GM21423 (cell line): ENCODE data around the gene FAM83G.
"Not testable (repeated sequence)": the region's sequence is repeated elsewhere in the genome, so short reads cannot be mapped to it uniquely, and the experiment has no call there.

ENCODE experiments used
- ATAC-seq: cut with Tn5 transposase; IDR thresholded peaks from one replicate; pipeline ENCODE4 v1.9.1; 2021; ENCODE audit warnings: mild to moderate bottlenecking, moderate library complexity; ENCODE audit not compliant: unreplicated experiment

The FAM83G gene

DNA sequence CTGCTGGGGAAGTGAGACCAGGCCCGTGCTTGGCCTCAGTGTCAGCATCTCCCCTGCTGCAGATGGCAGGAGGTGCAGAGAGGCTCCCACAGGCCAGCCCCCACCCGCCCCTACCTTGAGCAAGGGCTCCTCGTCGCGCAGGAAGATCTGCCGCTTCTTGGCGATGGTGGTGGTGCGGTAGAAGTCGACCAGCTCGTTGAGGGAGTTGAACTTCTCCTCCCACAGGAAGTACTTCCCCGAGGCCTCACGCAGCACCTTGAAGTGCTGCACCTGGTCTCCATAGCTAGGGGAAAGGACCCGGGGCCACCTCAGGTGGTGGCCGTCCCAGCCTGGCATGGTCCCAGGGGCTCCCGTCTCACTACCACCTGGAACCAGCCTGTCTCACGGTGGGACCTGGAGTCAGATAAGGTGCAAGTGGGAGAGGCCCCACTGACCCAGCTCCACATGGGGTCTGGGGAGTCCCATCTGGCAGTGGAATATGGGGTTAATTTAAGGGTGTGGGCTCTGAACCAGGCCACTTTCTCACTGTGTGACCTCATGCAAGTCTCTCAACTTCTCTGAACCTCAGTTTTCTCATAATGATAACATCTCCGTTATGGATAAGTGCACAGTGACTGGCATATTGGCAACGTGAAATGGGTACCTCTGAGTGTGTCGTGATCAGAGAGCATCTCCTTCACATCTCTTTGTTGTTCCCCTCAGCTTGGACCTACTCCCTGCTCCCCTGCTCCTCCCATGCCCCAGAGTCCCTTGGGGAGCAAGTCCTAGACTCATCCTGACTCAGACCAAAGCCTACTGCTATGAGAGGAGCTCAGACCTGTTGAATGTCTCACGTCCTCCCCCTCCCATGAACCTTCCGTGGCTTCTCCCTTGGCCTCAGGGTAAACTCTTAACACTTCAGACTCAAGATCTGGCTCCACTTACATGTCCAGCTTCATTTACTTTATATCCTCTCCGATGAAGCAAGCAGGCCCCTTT is 19.8 kb upstream of the FAM83G start:
- no peak for ATAC-seq

DNA sequence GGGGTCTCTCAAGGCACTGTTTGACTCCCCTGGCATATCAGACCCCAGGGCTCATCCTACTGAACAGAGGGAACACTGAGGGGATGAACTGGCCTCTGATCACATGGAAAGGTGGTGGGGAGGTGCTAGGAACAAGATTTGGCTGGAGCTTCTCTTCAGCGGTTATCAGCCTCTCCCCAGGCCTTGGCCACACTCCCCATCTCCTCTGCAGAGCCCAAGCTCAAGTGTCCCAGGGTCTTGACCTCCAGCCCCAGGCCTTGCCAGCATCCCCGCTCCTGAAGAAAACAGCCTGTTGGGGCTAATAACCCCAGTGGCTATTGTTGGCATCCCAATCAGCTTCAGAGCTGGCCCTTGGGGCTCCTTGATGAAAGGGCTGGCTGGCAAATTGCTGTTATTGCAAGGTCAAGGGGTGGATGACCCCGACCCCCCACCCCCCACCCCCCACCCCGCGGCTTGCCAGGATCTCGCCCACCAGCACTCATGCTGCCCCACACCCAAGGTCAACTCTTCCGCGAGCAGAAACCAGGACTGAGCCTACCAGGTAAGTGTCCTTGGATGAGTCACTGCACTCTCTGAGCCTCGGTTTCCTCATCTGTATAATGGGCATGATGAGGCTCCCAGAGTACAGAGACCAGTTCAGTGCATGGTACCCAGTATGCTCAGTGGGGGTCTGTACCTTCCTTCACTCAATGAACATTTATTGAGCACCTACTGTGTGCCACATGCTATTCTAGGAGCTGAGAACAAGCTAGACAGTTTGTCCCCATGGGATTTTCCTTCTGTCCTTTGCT is 18.8 kb upstream of the FAM83G start:
- no peak for ATAC-seq

DNA sequence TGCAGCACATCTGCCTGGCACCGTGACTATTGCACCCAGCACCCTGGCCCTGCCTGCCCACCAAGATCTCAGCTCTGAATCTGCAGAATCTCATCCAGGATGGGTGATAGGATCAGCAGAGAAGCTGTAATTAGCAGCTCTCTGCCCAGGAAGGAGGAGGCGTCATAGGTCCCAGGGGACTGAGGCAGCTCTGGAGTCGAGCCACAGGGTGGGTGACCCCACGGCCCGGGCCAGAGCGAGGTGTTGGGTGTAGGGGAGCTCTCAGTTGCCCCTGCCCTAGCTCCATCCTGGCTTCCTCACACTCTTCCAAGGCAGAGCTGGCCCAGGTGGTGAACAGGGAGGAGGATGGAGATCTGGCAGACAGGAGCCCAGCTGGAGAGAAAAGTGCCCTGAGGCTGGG is 18.2 kb upstream of the FAM83G start:
- ATAC-seq, result no peak

DNA sequence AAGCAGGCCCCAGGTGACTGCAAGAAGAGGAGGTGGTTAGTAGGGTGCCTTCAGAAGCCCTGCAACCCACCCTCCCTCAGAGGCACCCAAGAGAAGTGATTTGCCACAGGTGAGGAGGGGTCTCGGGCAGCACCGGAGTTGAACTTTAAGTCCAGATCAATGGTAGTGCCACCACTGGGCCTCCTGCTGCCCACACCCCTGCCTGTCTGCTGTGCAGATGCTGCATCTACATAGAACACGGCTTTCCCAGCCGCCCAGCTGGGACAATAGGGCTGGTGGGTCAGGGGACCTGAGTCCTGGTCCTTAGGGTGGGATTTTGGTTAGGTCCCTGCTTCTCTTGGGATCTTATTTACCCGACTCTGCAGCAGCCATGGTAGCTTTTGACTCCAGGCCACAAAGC is 17.6 kb upstream of the FAM83G start:
- ATAC-seq, result no peak

DNA sequence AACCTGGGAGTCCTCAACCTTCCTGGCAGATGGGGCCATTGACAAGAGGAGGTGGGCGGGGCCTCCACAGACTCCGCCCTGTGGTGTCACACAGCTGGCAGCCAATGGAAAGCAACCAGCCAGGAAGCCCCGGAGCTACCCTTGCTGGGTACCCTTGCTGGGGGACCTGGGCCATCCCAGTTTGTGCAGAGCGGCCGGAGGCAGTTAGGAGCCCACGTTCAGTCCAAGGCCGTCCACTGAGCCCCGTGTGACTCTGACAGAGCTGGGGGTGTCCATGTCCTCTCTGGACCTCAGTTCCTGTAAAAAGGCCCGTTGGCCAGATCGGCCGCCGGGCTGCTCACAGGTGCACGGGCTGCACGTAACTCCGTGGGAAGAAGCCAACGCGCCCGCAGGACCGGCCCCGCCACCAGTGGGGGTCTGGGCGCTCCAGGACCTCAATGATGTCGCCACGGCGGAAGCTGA is 17.1 kb upstream of the FAM83G start:
- ATAC-seq, result no peak

DNA sequence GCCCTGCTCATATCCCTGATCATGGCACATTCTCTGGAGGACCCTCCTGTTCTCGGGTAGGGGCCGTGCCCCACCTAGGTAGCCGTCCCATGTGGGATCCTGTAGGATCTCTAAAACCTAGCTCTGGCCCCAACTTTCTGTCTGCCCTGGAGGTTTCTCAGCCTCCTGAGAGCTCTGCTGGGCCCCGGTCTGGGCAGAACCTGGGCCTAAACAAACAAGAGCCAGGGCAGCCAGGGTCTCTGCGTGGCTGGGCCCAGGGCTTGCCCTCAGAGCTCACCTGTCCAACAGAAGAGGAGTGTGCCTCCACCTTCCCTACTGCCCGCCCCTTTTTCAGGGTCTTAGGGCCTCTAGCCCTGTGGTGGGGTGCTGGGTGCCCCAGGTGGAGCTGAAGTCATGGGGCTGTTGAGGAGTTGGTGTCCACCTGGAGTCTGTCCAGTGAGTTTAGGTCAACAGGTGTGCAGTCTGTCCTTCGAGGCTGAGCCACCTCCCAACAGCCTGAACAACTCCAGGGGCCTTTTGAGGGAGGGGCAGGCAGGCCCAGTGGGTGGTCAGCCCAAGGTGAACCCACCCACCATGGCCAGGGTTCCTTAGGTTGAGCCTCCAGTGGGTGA is 16.6 kb upstream of the FAM83G start:
- not testable (repeated sequence) for ATAC-seq

DNA sequence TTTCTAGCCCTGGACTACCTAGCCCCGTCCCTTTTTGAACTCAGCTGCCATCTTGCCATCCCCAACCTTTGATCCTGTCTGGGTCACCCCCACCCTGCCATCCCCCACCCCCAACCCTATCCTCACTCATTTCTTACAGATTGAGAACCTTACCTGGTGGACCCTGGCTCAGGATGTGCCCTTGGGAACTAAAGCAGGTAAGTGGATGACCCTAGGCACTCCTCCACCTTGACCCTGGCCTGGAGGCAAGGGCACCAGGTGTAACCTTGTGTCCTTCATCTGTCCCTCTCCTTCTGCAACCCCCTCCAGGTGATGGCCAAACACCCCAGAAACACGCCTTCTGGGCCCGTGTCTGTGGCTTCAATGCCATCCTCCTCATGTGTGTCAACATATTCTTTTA is 15.5 kb upstream of the FAM83G start:
- ATAC-seq, result no peak

DNA sequence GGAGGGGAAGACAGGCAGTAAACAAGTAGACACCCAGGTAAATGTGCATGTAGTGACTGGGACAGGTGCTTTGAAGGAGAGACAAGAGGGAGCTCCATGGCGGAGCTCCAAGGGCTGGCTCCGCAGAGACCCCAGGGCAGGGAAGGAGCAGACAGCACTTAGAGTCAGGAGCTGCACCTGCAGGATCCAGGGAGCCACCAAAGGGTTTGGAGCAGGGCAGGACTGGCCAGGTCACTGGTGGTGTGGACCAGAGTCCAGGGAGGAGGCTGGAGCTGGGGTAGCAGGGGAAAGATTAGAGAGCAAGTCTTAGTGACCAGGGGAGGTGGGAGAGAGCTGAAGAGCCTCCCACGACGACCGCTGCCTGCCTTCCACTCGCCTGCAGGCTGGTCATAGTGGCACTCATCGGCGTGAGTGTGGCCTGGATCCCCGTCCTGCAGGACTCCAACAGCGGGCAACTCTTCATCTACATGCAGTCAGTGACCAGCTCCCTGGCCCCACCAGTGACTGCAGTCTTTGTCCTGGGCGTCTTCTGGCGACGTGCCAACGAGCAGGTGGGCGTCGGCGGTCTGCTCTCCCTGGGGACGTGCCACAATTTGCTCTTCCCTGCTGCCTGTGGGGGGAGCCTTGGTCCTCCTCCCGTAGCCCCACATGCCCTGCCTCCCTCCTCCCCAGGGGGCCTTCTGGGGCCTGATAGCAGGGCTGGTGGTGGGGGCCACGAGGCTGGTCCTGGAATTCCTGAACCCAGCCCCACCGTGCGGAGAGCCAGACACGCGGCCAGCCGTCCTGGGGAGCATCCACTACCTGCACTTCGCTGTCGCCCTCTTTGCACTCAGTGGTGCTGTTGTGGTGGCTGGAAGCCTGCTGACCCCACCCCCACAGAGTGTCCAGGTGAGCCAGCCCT is 14.7 kb upstream of the FAM83G start:
- ATAC-seq, result no peak

DNA sequence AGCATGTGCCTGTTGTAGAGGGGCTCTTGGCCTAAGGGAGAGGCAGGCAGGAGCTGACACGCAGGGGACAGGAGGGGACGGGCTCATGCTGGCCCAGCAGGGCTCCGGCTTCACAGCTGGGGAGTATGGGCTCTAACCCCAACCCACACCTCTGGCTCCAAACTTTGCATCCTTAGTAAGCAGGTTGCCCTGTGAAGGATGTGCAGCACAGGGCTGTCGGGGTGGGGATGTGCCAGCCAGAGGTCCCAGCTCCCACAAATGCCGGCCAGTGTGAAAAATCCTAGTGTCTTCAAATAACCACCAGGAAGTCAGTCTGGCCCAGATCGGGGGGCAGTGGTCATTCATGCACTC is 14.0 kb upstream of the FAM83G start:
- ATAC-seq, result no peak

DNA sequence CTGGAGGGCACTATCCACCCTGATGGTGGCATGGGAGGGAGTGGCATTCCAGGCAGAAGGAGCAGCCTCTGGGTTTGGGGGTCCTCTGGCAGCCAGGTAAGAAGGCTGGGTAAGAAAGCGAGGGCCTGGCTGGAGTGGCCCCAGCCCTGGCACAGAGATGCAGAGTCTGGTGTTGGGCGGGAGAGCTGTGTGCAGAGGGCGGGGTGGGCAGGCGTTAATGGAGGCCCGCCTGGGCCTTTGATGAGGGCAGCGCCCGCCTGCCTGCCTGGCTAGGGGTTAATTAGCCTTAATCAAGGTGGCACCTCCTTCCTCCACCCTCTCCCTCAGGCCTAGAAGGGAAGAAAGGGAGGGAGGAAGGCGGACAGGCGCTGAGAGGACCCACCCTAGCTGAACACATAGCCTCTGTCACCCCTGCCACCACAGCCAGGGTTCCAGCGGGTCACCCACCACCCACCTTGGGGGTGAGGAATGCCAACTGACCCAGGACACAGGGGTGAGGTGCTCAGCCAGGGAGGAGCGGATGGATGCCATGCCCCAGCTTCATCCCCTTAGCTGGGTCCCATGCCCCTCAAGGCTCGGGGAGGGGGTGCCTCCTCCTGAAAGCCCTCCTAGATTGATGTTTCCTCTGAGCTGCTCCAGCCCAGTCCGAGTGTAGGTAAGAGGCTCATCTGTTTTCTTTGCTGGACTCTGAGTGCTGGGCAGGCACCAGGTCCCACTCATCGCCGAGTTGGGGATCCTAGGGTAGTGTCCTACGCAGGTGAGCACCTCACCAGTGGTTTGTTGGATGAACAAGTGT is 13.4 kb upstream of the FAM83G start:
- no peak for ATAC-seq

DNA sequence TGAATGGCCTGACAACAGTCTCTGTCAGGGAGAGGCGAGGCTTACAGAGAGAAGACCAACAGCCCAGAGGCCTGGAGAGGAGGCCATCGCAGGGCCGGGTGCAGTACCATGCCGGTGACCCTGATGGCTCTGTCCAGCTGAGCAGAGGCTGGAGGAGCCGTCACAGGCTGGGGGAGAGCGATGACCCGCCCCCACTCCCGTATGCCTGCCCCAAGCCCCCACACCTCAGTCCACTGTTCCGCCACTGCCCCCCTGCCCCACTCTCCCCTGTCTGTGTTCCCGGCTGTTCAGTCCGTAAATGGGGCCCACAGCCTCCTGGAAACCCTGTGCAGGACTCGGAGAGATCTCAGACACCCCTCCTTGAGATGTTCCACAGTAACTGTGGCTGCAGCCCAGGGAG is 12.8 kb upstream of the FAM83G start:
- no peak for ATAC-seq

DNA sequence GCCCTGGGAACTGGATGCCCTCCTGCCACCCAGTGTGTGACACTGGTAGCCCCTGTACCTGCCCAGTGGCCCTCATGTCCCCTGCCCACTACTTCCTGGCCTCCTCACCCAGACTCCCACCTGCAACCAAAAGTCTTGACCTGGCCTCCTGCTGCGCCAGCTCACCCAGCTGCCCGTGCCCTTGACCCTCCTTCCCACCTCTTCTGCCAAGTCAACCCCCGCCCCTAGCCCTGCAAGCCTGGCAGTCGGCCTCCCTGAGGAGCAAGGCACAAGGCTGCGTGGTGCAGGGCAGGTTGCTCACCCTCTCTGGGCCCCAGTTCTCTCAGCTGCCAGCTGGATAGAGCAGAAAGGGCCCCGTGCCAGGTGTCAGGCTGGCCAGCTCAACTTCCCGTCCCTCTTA is 12.3 kb upstream of the FAM83G start:
- ATAC-seq, result no peak

DNA sequence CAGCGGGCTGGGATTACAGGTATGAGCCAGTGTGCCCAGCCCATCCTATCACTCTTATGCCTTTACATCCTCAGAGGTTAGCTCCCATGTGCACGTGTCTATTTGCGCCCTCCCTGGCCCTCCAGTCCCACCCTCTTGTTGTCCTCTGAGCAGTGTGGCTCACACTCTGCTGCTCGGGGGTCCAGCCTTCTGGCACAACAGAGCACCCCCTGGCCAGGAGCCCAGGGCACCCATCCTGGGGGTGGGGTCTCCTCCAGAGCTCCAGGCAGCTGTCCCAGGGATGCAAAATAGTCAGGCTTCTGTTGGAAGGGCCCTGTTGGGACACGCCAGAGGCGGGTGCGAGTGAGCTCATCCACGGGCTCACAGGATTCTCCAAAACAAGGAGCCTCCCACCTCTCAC is 11.7 kb upstream of the FAM83G start:
- ATAC-seq, result no peak

DNA sequence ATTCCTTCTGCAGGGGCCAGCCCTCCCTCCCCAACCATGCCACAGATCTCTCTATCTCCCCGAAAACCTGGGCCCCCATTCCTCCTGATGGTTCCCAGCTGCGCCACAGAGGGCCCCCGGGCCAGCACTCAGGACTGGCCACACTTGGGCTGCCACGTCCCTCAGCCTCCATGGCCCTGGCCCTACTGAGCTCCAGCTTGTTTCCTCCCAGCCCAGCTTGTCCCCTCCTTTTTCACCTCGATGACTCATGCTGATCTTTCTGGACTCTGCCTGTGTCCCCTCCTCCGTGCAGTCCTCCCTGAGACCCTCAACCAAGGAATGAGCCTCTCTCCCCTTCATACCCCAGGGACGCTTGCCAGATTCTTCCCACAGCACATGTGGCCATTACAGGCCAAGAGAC is 10.9 kb upstream of the FAM83G start:
- no peak for ATAC-seq

DNA sequence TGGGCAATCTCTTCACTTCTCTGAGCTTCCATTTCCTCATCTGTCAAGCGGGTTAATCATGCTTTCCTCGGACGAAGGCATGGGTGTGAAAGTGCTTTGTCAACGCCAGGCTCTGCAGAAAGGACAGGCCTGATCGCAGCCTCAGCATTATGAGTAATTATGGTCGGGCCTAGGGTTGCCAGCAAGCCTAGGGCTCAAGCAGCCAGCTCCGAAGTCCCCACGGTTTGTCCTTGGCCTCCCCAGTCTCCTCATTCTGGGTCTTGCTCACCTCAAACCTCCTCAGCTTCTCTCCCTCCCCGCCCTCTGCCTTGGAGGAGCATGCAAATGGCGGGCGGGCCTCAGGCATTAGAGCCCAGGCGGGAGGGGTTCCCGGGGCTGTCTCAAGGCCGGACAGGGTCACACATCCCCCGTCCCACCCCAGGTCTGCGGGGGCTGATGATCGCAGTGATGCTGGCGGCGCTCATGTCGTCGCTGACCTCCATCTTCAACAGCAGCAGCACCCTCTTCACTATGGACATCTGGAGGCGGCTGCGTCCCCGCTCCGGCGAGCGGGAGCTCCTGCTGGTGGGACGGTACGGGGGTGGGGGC is 10.2 kb upstream of the FAM83G start:
- ATAC-seq, result no peak

DNA sequence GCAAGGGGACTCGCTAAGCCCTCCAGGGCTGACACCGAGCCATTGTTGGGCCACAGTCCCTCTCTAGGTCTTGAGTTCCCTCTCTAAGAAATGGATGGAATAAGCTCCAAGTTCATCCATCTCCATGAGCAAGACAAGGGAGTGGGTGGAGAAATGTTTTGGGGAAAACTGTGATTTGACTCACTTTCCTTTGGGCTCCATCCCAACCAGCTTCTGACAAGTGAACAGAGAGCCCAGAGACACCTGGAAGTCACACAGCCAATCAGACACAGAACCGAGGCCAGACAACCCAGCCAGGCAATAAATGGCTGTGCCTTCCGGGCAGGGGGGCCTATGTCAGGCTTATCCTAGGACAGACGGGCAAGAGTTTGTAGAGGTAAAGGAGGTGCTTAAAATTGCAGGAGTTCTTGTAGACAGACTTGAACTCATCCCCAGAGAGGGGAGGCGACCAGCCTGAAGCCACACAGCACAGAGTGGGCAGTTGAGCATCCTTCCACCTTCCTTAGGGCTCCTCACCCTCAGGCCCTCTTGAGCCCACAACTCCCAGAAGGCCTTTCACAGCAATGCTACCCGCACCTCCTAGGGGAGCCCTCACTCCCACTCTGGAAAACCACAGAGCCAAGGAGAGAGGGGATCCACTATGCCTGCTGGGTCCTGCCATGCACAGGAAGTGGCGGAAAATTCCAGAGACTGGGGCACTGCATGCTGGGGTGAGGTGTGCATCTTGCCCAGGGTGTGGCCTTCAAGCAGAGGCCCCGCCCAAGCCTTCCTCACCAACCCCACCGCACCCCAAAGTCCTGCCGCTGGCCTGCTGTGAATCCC is 9.5 kb upstream of the FAM83G start:
- no peak for ATAC-seq

DNA sequence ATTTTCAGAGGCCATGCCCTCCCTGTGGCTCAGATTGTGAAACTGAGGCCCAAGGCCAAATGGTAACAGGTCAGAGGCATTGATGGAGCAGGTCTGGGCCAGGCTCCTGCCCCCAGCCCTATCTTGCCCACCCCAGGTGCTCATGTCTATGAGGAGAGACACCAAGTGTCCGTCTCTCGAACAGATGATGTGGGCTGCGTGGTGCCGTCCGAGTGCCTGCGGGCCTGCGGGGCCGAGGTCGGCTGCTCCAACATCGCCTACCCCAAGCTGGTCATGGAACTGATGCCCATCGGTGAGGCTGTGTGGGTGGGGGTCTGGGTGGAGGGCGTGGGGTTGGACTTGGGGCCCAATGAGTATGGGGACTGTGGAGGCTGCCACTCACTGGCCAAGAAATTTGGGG is 8.7 kb upstream of the FAM83G start:
- no peak for ATAC-seq
